ENCODE measurements around the gene GSC2.

Gene GSC2

GRCh38 chr22:19117111-19117512, 33.0 kb downstream of the GSC2 start:
- Histone ChIP-seq H3K79me2 (ENCODE audit: control insufficient read depth, low read length) (peaks cover 97% of the 10 kb centered on the region), H3K27me3 (ENCODE audit: control insufficient read depth, low read length) (no peaks in the 10 kb centered on the region), H3F3A (ENCODE audit: control insufficient read depth, insufficient read depth) (peaks cover 3% of the 10 kb centered on the region; the same call in 1 of the 2 replicates), H3K36me3 (ENCODE audit: control insufficient read depth, low read length) (peaks cover 11% of the 10 kb centered on the region), H3K4me1 (ENCODE audit: control insufficient read depth, low read length) (peaks cover 43% of the 10 kb centered on the region), H3K9me3 (ENCODE audit: control insufficient read depth, insufficient read depth, low read length) (no peaks in the 10 kb centered on the region), H3K9me2 (replicated peaks; ENCODE audit: control insufficient read depth, low read length) (no peaks in the 10 kb centered on the region), H3K27ac (ENCODE audit: low read depth, low read length) (no peak overlapping the region), H4K20me1 (ENCODE audit: control insufficient read depth, insufficient read depth, low read depth, low read length) (peaks cover 38% of the 10 kb centered on the region), H3K4me2 (ENCODE audit: low read length) (no peak overlapping the region), H3K4me3 (ENCODE audit: low read length) (no peak overlapping the region)
- TF ChIP-seq CTCF (IDR thresholded peaks at IDR 0.05; ENCODE audit: low read depth, low read length, poor library complexity, severe bottlenecking) (no peak), EZH2phosphoT487 (IDR thresholded peaks at IDR 0.05; ENCODE audit: borderline replicate concordance, low read length) (no peak)

- Histone ChIP-seq H3K9me3 (ENCODE audit: control insufficient read depth, insufficient read depth, low read length) (no peaks in the 10 kb centered on the region), H3K9me2 (replicated peaks; ENCODE audit: control insufficient read depth, low read length) (no peaks in the 10 kb centered on the region), H4K20me1 (ENCODE audit: control insufficient read depth, insufficient read depth, low read depth, low read length) (peaks cover 34% of the 10 kb centered on the region), H3F3A (ENCODE audit: control insufficient read depth, insufficient read depth) (peaks cover 3% of the 10 kb centered on the region; the same call in 1 of the 2 replicates), H3K27me3 (ENCODE audit: control insufficient read depth, low read length) (no peaks in the 10 kb centered on the region), H3K27ac (ENCODE audit: low read depth, low read length) (no peak overlapping the region), H3K4me2 (ENCODE audit: low read length) (no peak overlapping the region), H3K79me2 (ENCODE audit: control insufficient read depth, low read length) (peaks cover 92% of the 10 kb centered on the region), H3K4me3 (ENCODE audit: low read length) (no peak overlapping the region), H3K36me3 (ENCODE audit: control insufficient read depth, low read length) (peaks cover 11% of the 10 kb centered on the region), H3K4me1 (ENCODE audit: control insufficient read depth, low read length) (peaks cover 39% of the 10 kb centered on the region)
- TF ChIP-seq CTCF (IDR thresholded peaks at IDR 0.05; ENCODE audit: low read depth, low read length, poor library complexity, severe bottlenecking) (peak; percentile 28), EZH2phosphoT487 (IDR thresholded peaks at IDR 0.05; ENCODE audit: borderline replicate concordance, low read length) (no peak)
Measured at GRCh38 chr22:19115628-19116027, 34.5 kb downstream of the GSC2 start.

- Histone ChIP-seq H3K27me3 (ENCODE audit: control insufficient read depth, low read length) (no peaks in the 10 kb centered on the region), H3K79me2 (ENCODE audit: control insufficient read depth, low read length) (peaks cover 91% of the 10 kb centered on the region), H3K9me3 (ENCODE audit: control insufficient read depth, insufficient read depth, low read length) (no peaks in the 10 kb centered on the region), H4K20me1 (ENCODE audit: control insufficient read depth, insufficient read depth, low read depth, low read length) (peaks cover 29% of the 10 kb centered on the region), H3K36me3 (ENCODE audit: control insufficient read depth, low read length) (peaks cover 11% of the 10 kb centered on the region), H3K4me2 (ENCODE audit: low read length) (no peak overlapping the region), H3K9me2 (replicated peaks; ENCODE audit: control insufficient read depth, low read length) (no peaks in the 10 kb centered on the region), H3F3A (ENCODE audit: control insufficient read depth, insufficient read depth) (peaks cover 3% of the 10 kb centered on the region; the same call in 1 of the 2 replicates), H3K27ac (ENCODE audit: low read depth, low read length) (no peak overlapping the region), H3K4me3 (ENCODE audit: low read length) (no peak overlapping the region), H3K4me1 (ENCODE audit: control insufficient read depth, low read length) (peaks cover 35% of the 10 kb centered on the region)
- TF ChIP-seq CTCF (IDR thresholded peaks at IDR 0.05; ENCODE audit: low read depth, low read length, poor library complexity, severe bottlenecking) (no peak), EZH2phosphoT487 (IDR thresholded peaks at IDR 0.05; ENCODE audit: borderline replicate concordance, low read length) (no peak)
Measured at GRCh38 chr22:19114984-19115552, 35.0 kb downstream of the GSC2 start.

Measured in DOHH2 (cell line).